Hepatocyte (in vitro differentiated cells): ENCODE results near the gene RSPH10B2. TPM values are rescaled to one million over a fixed set of nuclear protein-coding genes. Genes with fewer than 3 reads are reported as not detected.
A peak's percentile ranks its signal among the peaks of the same experiment; 100 is the strongest.
"Not testable (repeated sequence)": the region's sequence is repeated elsewhere in the genome, so short reads cannot be mapped to it uniquely, and the experiment has no call there.

Experiments used
- DNase-seq: peaks from one replicate; pipeline ENCODE4 v3.0.0-alpha.2; 2016; ENCODE audit warnings: low spot score
- H2AFZ ChIP-seq: fragments of 200-600 bp; sonication (generic); 2 replicates; pipeline ENCODE4 v1.6.0; 2016; ENCODE audit warnings: antibody characterized with exemption, mild to moderate bottlenecking
- H3K27ac ChIP-seq: fragments of 200-600 bp; sonication (generic); 2 replicates; pipeline ENCODE4 v1.5.1; 2016; ENCODE audit warnings: mild to moderate bottlenecking
- H3K27me3 ChIP-seq: fragments of 200-600 bp; sonication (generic); 2 replicates; pipeline ENCODE4 v1.6.1; 2016
- H3K36me3 ChIP-seq: fragments of 200-600 bp; sonication (generic); replicated peaks from 2 replicates; pipeline ENCODE4 v1.5.1; 2016; ENCODE audit warnings: low read depth; ENCODE audit not compliant: insufficient read depth
- H3K4me1 ChIP-seq: fragments of 200-600 bp; sonication (generic); 2 replicates; pipeline ENCODE4 v1.5.1; 2016; ENCODE audit warnings: mild to moderate bottlenecking, moderate library complexity; ENCODE audit not compliant: insufficient read depth
- H3K4me2 ChIP-seq: fragments of 200-600 bp; sonication (generic); 2 replicates; pipeline ENCODE4 v1.6.0; 2016
- H3K4me3 ChIP-seq: fragments of 200-600 bp; sonication (generic); 2 replicates; pipeline ENCODE4 v1.5.1; 2016; ENCODE audit warnings: mild to moderate bottlenecking
- H3K79me2 ChIP-seq: fragments of 200-600 bp; sonication (generic); 2 replicates; pipeline ENCODE4 v1.6.0; 2017; ENCODE audit warnings: mild to moderate bottlenecking
- H3K9me2 ChIP-seq: fragments of 200-600 bp; sonication (generic); replicated peaks from 2 replicates; pipeline ENCODE4 v1.6.0; 2017; ENCODE audit warnings: mild to moderate bottlenecking; ENCODE audit not compliant: insufficient read depth
- H3K9me3 ChIP-seq: fragments of 200-600 bp; sonication (generic); 2 replicates; pipeline ENCODE4 v1.5.1; 2016; ENCODE audit warnings: low read depth, mild to moderate bottlenecking
- H4K20me1 ChIP-seq: fragments of 200-600 bp; sonication (generic); 2 replicates; pipeline ENCODE4 v1.6.0; 2016; ENCODE audit warnings: mild to moderate bottlenecking; ENCODE audit not compliant: insufficient read depth, poor library complexity, severe bottlenecking
- CTCF ChIP-seq: fragments of 200-600 bp; sonication (generic); IDR thresholded peaks from 2 replicates; pipeline ENCODE4 v1.5.1; 2016; ENCODE audit warnings: antibody characterized with exemption, mild to moderate bottlenecking; ENCODE audit not compliant: poor library complexity
- EZH2 ChIP-seq: fragments of 200-600 bp; sonication (generic); IDR thresholded peaks from 2 replicates; pipeline ENCODE4 v1.6.1; 2016; ENCODE audit warnings: antibody characterized with exemption, mild to moderate bottlenecking, borderline replicate concordance
- EZH2phosphoT487 ChIP-seq: fragments of 200-600 bp; sonication (generic); IDR thresholded peaks from one replicate; pipeline ENCODE4 v1.6.1; 2018; ENCODE audit warnings: antibody characterized with exemption, mild to moderate bottlenecking, low read depth, moderate library complexity; ENCODE audit not compliant: unreplicated experiment, severe bottlenecking
- WGBS: methylation state at CpG from one replicate; pipeline ENCODE4 v1.1.6; 2016; ENCODE audit warnings: low lambda C conversion rate; ENCODE audit errors: missing lambda C conversion rate; 5-methylcytosine and 5-hydroxymethylcytosine counted together
- polyA plus RNA-seq: library from polyadenylated mRNA; unstranded; fragments of >200 nt; fragmentation: Nextera tagmentation; extraction: Ambion mirVana; gene quantifications from 2 replicates; pipeline ENCODE4 v1.2.1, GENCODE V29; 2016
- total RNA-seq: library from RNA; depleted of rRNA; stranded (reverse); fragments of >200 nt; gene quantifications from 2 replicates; pipeline ENCODE4 v1.2.3, GENCODE V29; 2014

RSPH10B2 gene
- total and polyA plus RNA-seq, 2 experiments from 2014 or later: not detected

- H3K4me3 ChIP-seq: peak overlapping the region; percentile 94
- H3K27ac ChIP-seq: peak overlapping the region; percentile 94
- H3K9me2 ChIP-seq: no peaks in the 10 kb centered on the region
- H3K79me2 ChIP-seq: peaks cover 40% of the 10 kb centered on the region
- TF ChIP-seq EZH2phosphoT487: no peak
- no peak for TF ChIP-seq EZH2
- no peak for TF ChIP-seq CTCF
- peaks cover 10% of the 10 kb centered on the region for H4K20me1 ChIP-seq
- H3K9me3 ChIP-seq: no peaks in the 10 kb centered on the region
- under 1% methylated on average over 57 of the region's 66 CpGs for WGBS
- peak overlapping the region; percentile 87 for H3K4me2 ChIP-seq
- H3K4me1 ChIP-seq: peaks cover 10% of the 10 kb centered on the region
- no peaks in the 10 kb centered on the region for H3K36me3 ChIP-seq
- no peaks in the 10 kb centered on the region for H3K27me3 ChIP-seq
- peak; percentile 95 for DNase-seq
- peak overlapping the region; percentile 100 for H2AFZ ChIP-seq
Measured at GRCh38 chr7:6729492-6730342, 24.2 kb upstream of the RSPH10B2 start.

- peak overlapping the region; percentile 87 for H3K4me2 ChIP-seq
- H4K20me1 ChIP-seq: peaks cover 10% of the 10 kb centered on the region
- H3K27ac ChIP-seq: peak overlapping the region; percentile 94
- no peaks in the 10 kb centered on the region for H3K9me2 ChIP-seq
- DNase-seq: peak; percentile 49
- peak overlapping the region; percentile 94 for H3K4me3 ChIP-seq
- peaks cover 40% of the 10 kb centered on the region for H3K79me2 ChIP-seq
- no peaks in the 10 kb centered on the region for H3K36me3 ChIP-seq
- TF ChIP-seq CTCF (no peak), EZH2phosphoT487 (no peak), EZH2 (no peak)
- peaks cover 10% of the 10 kb centered on the region for H3K4me1 ChIP-seq
- H3K27me3 ChIP-seq: no peaks in the 10 kb centered on the region
- WGBS: under 1% methylated on average over 13 of the region's 18 CpGs
- H2AFZ ChIP-seq: peak overlapping the region; percentile 100
- no peaks in the 10 kb centered on the region for H3K9me3 ChIP-seq
Measured at GRCh38 chr7:6730343-6730633, 23.6 kb upstream of the RSPH10B2 start.

GRCh38 chr7:6738415-6738814, 15.5 kb upstream of the RSPH10B2 start:
- H3K27ac ChIP-seq, H4K20me1 ChIP-seq, H3K4me3 ChIP-seq, H3K27me3 ChIP-seq, H3K9me2 ChIP-seq, DNase-seq, H2AFZ ChIP-seq, H3K36me3 ChIP-seq, H3K9me3 ChIP-seq, H3K4me1 ChIP-seq, H3K4me2 ChIP-seq: not testable (repeated sequence)
- WGBS: 100% methylated on average over 10 of the region's 11 CpGs
- H3K79me2 ChIP-seq: peaks cover 17% of the 10 kb centered on the region

- not testable (repeated sequence) for H3K4me1 ChIP-seq, H3K79me2 ChIP-seq, H3K27ac ChIP-seq, H3K4me3 ChIP-seq, H3K9me3 ChIP-seq, H3K36me3 ChIP-seq, H2AFZ ChIP-seq, H3K27me3 ChIP-seq, H3K9me2 ChIP-seq, DNase-seq, H3K4me2 ChIP-seq, H4K20me1 ChIP-seq
- WGBS: 66% methylated on average over 2 of the region's 12 CpGs
Measured at GRCh38 chr7:6744410-6745100, 9.3 kb upstream of the RSPH10B2 start.

- DNase-seq, H3K9me2 ChIP-seq, H4K20me1 ChIP-seq, H3K79me2 ChIP-seq, H3K4me1 ChIP-seq, H3K27me3 ChIP-seq, H3K4me2 ChIP-seq, H3K27ac ChIP-seq, H3K36me3 ChIP-seq, H3K4me3 ChIP-seq, H2AFZ ChIP-seq, H3K9me3 ChIP-seq: not testable (repeated sequence)
- 100% methylated on average over 6 of the region's 12 CpGs for WGBS
Measured at GRCh38 chr7:6749335-6749734, 4.6 kb upstream of the RSPH10B2 start.

- H3K4me3 ChIP-seq, H3K4me1 ChIP-seq, H3K4me2 ChIP-seq, H4K20me1 ChIP-seq, H3K36me3 ChIP-seq, H3K27me3 ChIP-seq, H3K9me2 ChIP-seq, H3K27ac ChIP-seq, H2AFZ ChIP-seq, DNase-seq, H3K9me3 ChIP-seq, H3K79me2 ChIP-seq: not testable (repeated sequence)
- WGBS: over 99% methylated on average over 4 of the region's 6 CpGs
Measured at GRCh38 chr7:6750173-6750572, 3.7 kb upstream of the RSPH10B2 start.

GRCh38 chr7:6761186-6761585, 7.3 kb downstream of the RSPH10B2 start:
- WGBS: 89% methylated on average over 4 of the region's 12 CpGs
- not testable (repeated sequence) for H3K9me3 ChIP-seq, H3K27ac ChIP-seq, H3K9me2 ChIP-seq, H3K79me2 ChIP-seq, H3K36me3 ChIP-seq, H3K4me1 ChIP-seq, DNase-seq, H3K4me3 ChIP-seq, H3K27me3 ChIP-seq, H4K20me1 ChIP-seq, H3K4me2 ChIP-seq, H2AFZ ChIP-seq
